Stimulated activated CD4-positive, alpha-beta T cell treated with anti-CD3 and anti-CD28 coated beads, Interleukin-15, amount 100 ng/mL, for 1 hour (primary cell): Measurements from ENCODE around the gene GOLGA6L22.
"Not testable (repeated sequence)": the region's sequence is repeated elsewhere in the genome, so short reads cannot be mapped to it uniquely, and the experiment has no call there.

ENCODE experiments used
- DNase-seq, 2 donors: peaks; one replicate each; pipeline ENCODE4 v3.0.0-alpha.2; 2020; ENCODE audit warnings: low read depth in 1 of 2, low spot score in 1 of 2

GOLGA6L22 gene, protein sequence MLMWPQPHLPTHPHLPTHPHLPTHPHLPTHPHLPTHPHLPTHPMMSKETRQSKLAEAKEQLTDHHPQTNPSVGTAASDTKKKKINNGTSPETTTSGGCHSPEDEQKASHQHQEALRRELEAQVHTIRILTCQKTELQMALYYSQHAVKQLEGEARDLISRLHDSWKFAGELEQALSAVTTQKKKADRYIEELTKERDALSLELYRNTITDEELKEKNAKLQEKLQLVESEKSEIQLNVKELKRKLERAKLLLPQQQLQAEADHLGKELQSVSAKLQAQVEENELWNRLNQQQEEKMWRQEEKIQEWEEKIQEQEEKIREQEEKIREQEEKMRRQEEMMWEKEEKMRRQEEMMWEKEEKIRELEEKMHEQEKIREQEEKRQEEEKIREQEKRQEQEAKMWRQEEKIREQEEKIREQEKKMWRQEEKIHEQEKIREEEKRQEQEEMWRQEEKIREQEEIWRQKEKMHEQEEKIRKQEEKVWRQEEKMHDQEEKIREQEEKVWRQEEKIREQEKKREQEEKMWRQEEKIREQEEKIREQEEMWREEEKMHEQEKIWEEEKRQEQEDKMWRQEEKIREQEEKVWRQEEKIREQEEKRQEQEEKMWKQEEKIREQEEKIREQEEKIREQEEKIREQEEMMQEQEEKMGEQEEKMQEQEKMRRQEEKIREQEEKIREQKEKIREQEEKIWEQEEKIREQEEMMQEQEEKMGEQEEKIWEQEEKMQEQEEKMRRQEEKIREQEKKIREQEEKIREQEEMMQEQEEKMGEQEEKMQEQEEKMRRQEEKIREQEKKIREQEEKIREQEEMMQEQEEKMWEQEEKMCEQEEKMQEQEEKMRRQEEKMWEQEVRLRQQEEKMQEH

DNA sequence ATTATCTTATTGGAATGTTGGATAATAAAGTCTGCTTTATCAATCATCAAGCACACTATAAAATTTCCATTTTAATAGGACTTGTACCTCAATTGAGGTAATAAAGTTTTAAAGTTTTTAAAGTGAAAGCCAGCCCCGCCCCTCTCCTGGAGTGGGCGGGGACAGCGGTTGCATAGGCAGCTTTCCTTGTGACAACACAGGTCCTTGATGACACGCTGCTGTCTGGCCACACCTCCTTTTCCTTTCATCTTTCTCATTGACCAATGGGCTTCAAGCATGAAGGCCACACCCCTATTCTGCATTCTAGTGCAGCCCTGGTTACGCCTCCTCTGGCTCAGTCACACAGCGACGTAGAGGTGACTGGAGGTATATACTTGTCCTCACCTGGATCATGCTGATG lies at the start of gene GOLGA6L22:
GOLGA6L22 (plus strand) TSS at position 301 of the 400 bp plus-strand sequence; CDS start at position 392, 91 bp downstream.
- DNase-seq, result not testable (repeated sequence)

GRCh38 chr15:22417288-22417687 lies 41.4 kb upstream of the GOLGA6L22 start:
- not testable (repeated sequence) for DNase-seq

GRCh38 chr15:22417795-22418194 lies 40.9 kb upstream of the GOLGA6L22 start:
- DNase-seq, result not testable (repeated sequence)

DNA sequence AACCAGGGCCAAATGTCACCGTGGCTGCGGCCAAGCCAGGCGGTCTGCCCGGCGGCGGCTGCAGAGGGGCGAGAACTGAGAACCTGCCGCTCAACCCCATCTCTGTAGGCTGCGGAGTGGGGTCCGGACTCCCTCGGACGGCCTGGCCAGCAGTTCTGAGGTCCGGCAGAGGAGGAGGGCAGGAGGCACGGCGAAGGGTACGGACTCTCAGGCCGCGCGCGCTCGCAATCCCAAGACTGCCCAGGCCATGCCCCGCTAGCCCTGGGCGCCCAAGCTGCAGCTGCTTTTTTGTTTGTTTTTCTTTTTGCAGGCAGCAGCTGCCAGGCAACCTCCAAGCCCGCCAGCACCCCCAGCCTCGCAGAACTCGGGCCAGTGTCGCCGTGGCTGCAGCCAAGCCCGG lies 40.5 kb upstream of the GOLGA6L22 start:
- DNase-seq, result not testable (repeated sequence)

DNA sequence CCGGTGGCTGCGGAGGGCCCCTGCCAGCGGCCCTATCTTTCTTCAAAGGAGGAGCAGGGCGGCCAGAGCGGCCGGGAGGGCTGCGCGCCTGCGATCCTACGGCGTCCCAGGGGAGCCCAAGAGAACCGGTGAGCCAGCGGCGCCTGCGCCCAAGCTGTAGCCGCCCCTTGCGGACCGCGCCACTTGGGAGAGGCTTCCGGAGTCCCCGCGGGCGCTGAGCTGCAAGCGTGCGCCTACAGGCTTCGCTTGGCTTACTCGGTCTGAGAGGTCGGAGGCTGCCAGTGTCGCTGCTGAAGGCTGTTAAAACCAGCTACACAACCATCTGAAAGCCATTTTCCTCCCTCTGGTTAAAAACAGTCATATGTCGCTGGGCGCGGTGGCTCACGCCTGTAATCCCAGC lies 40.0 kb upstream of the GOLGA6L22 start:
- not testable (repeated sequence) for DNase-seq

DNA sequence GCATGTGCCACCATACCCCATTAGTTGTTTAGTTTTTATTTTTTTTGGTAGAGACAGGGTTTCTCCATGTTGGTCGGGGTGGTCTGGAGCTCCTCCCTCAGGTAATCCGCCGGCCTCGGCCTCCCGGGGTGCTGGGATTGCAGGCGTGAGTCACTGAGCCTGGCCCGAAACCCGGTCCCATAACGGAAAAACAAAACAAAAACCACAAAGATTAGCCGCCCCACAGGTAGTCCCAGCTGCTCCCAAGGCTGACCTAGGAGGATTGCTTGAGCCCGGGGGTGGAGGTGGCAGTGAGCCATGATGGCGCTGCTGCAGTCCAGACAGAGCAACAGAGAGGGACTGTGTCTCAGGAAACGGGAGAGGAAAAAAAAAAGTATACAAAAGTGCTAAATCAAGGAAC lies 38.4 kb upstream of the GOLGA6L22 start:
- DNase-seq, result not testable (repeated sequence)

- not testable (repeated sequence) for DNase-seq
These were observed 29.3 kb upstream of the GOLGA6L22 start for GRCh38 chr15:22429426-22429825.

GRCh38 chr15:22431687-22432086 lies 27.0 kb upstream of the GOLGA6L22 start:
- DNase-seq, result not testable (repeated sequence)

DNA sequence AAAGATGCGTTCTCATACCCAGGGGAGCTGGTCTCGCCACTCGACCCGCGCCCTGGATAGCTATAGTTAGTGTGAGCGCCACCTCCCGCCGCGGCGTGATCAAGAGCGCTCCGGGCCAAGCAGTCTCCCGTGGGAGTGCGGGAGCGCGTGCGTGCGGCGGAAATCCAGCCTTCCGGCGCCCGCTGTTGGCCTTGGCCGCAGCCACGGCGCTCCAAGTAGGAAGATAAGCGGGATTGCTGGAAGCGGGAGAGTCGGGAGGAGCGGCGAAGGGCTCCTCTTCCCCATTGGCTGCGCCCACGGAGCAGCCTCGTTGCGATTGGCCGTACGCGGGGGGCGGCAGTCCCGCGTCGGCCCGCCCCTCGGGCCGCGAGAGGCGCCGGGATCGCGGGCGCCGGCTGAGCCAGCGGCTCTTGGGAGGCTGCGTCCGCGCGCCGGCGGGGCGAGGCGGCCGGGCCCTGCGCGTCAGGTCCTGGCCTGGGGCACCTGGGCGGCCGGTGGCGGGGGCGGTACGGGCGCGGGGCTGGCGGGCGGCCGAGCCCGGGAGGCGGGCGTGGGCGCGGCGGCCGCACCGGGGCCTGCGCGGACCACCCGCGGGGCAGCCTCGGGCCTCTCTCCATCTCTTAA lies 35.9 kb downstream of the GOLGA6L22 start:
- DNase-seq, result peak; percentile 1 to 4

DNA sequence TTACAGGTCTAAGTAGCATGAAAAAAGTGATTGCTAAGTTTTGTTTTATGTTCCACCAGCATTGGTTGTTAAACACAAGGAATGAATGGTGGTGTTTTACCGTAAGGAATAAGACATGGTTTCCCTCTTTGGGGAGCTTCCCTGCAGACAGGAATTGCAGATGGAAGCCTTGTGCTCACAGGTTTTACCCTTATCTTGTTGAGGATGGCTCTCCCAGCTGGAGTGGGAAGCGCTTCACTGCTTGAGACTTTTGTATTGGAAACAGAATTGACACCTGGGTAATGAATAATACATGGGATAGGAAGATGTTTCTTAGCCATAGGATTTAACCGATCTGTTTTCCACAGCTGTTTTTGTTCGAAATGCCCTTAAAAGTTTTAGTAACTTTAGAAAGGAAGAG lies 38.5 kb downstream of the GOLGA6L22 start:
- not testable (repeated sequence) for DNase-seq

GRCh38 chr15:22498220-22498925 lies 39.7 kb downstream of the GOLGA6L22 start:
- DNase-seq, result not testable (repeated sequence)

DNA sequence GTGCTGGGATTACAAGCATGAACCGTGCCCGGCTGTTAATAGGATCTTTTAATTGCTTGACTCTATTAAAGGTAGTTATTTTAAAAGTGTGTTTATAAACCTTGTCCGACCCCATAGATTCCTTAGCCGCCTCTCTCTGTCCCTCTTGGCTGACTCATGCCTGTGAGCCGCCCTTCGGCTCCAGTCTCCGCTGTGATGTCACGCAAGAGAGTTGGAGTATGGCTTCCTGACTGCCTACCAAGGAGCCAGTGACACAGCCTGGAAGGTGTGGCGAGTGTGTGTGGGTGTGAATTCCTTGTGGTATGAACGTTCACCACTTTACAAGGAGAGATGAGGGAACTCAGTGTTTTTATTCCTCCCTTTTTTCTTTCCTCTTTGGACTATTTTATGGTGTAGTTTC lies 43.6 kb downstream of the GOLGA6L22 start:
- DNase-seq, result not testable (repeated sequence)

- not testable (repeated sequence) for DNase-seq
These were observed 48.3 kb downstream of the GOLGA6L22 start for GRCh38 chr15:22506959-22507358.

DNA sequence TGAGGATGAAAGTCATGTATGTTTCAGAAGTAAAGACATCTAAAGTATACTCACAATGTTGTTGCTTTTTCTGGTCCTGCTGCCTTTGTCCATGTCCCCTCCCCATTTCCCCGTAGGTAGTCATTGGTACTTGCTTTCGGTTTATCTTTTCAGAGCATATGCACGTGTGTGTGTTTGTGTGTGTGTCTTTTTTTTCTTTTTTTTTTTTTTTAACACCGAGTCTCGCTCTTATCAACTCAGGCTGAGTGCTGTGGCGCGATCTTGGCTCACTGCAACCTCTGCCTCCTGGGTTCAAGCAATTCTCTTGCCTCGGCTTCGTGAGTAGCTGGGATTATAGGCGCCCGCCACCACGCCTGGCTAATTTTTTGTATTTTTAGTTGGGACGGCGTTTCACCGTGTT lies 57.4 kb downstream of the GOLGA6L22 start:
- not testable (repeated sequence) for DNase-seq
